PC-3 (cell line): ENCODE results near the gene GANC. TPM values are rescaled to one million over a fixed set of nuclear protein-coding genes. Genes with fewer than 3 reads are reported as not detected.

Source experiments
- ATAC-seq: fragments of 200-7000 bp; cut with Tn5 transposase; 2 replicates; pipeline ENCODE4 v1.9.1; 2020; ENCODE audit warnings: mild to moderate bottlenecking, moderate library complexity
- BruUV-seq: library from RNA; stranded (reverse); fragments of 400-500 nt; replicated peaks from 2 replicates; lab custom pipeline; 2021; lab: Mats Ljungman, UMichigan
- CTCF ChIA-PET: fragments of 300-600 bp; sonication (Branson Sonifier 250); formaldehyde crosslinking; loops from one replicate; lab custom pipeline; 2022; ENCODE audit warnings: antibody characterized with exemption; lab: Charles Lee
- POLR2A ChIA-PET: fragments of 300-600 bp; sonication (Branson Sonifier 250); formaldehyde crosslinking; loops from one replicate; lab custom pipeline; 2022; ENCODE audit warnings: antibody characterized with exemption; ENCODE audit not compliant: unreplicated experiment; lab: Charles Lee
- DNase-seq: peaks from one replicate; pipeline ENCODE4 v3.0.0-alpha.2; 2015
- H2AFZ ChIP-seq: fragments of 300-600 bp; sonication (generic); 2 replicates; pipeline ENCODE4 v1.6.0; 2016; ENCODE audit warnings: antibody characterized with exemption, low read length
- H3F3A ChIP-seq: fragments of 300-600 bp; sonication (generic); one replicate; pipeline ENCODE4 v1.6.0; 2017; ENCODE audit warnings: antibody characterized with exemption, low read length, control low read depth, mild to moderate bottlenecking; ENCODE audit not compliant: unreplicated experiment
- H3K27ac ChIP-seq: fragments of 300-600 bp; sonication (generic); 2 replicates; pipeline ENCODE4 v1.5.1; 2016; ENCODE audit warnings: mild to moderate bottlenecking, low read length
- H3K27me3 ChIP-seq: fragments of 300-600 bp; sonication (generic); 2 replicates; pipeline ENCODE4 v1.6.1; 2016; ENCODE audit warnings: low read length, mixed read lengths
- H3K36me3 ChIP-seq: fragments of 300-600 bp; sonication (generic); 2 replicates; pipeline ENCODE4 v1.6.1; 2016; ENCODE audit warnings: low read depth, mixed run types, low read length, mixed read lengths
- H3K4me1 ChIP-seq: fragments of 300-600 bp; sonication (generic); 2 replicates; pipeline ENCODE4 v1.5.1; 2016; ENCODE audit warnings: low read length; ENCODE audit not compliant: insufficient read depth
- H3K4me2 ChIP-seq: fragments of 300-600 bp; sonication (generic); 2 replicates; pipeline ENCODE4 v1.6.0; 2016; ENCODE audit warnings: low read length
- H3K4me3 ChIP-seq: fragments of 300-600 bp; sonication (generic); 2 replicates; pipeline ENCODE4 v1.5.1; 2016; ENCODE audit warnings: mild to moderate bottlenecking, low read length, mixed read lengths
- H3K79me2 ChIP-seq: fragments of 300-600 bp; sonication (generic); 2 replicates; pipeline ENCODE4 v1.6.1; 2017; ENCODE audit warnings: low read length, mixed read lengths
- H3K9ac ChIP-seq: fragments of 300-600 bp; sonication (generic); 2 replicates; pipeline ENCODE4 v1.6.0; 2016; ENCODE audit warnings: mild to moderate bottlenecking, low read length
- H3K9me2 ChIP-seq: fragments of 300-600 bp; sonication (generic); replicated peaks from 2 replicates; pipeline ENCODE4 v1.6.1; 2016; ENCODE audit warnings: mixed run types, low read length, mixed read lengths
- H3K9me3 ChIP-seq: fragments of 300-600 bp; sonication (generic); 2 replicates; pipeline ENCODE4 v1.6.1; 2016; ENCODE audit warnings: low read length, mixed read lengths
- H4K20me1 ChIP-seq: fragments of 300-600 bp; sonication (generic); 2 replicates; pipeline ENCODE4 v1.6.1; 2016; ENCODE audit warnings: low read length, mixed read lengths
- CTCF ChIP-seq: fragments of 300-600 bp; sonication (generic); conservative IDR thresholded peaks from 2 replicates; pipeline ENCODE4 v1.5.1; 2017; ENCODE audit warnings: antibody characterized with exemption, low read depth, mild to moderate bottlenecking, low read length
- EZH2 ChIP-seq: fragments of 300-600 bp; sonication (generic); IDR thresholded peaks from one replicate; pipeline ENCODE4 v1.6.1; 2017; ENCODE audit warnings: antibody characterized with exemption, mild to moderate bottlenecking, low read length; ENCODE audit not compliant: unreplicated experiment
- EZH2phosphoT487 ChIP-seq: fragments of 300-600 bp; sonication (generic); IDR thresholded peaks from 2 replicates; pipeline ENCODE4 v1.6.1; 2018; ENCODE audit warnings: mild to moderate bottlenecking, antibody characterized with exemption, low read length, borderline replicate concordance
- intact Hi-C: fragments of 100-400 bp; cut with micrococcal nuclease; formaldehyde crosslinking; loops from 2 replicates; pipeline ENCODE4 v1.9.0; 2023
- total RNA-seq: library from RNA; depleted of rRNA; stranded (reverse); fragments of >200 nt; gene quantifications from 2 replicates; pipeline ENCODE4 v1.2.3, GENCODE V29; 2014

Gene GANC
- total RNA-seq, 1 experiment from 2014 or later: 12.4 TPM

- no peaks in the 10 kb centered on the region for H3K4me1 ChIP-seq
- H3K27me3 ChIP-seq: no peaks in the 10 kb centered on the region
- no peak overlapping the region for H3K4me3 ChIP-seq
- H3K9me3 ChIP-seq: no peaks in the 10 kb centered on the region
- no peak for TF ChIP-seq EZH2
- no peak for TF ChIP-seq CTCF
- TF ChIP-seq EZH2phosphoT487: no peak
- H3K9ac ChIP-seq: no peak overlapping the region
- no peak for ATAC-seq
- no peak overlapping the region for H3K4me2 ChIP-seq
- H3K36me3 ChIP-seq: no peaks in the 10 kb centered on the region
- no TSS peak for BruUV-seq
- no peaks in the 10 kb centered on the region for H3K79me2 ChIP-seq
- intact Hi-C loops: no loop called here
- ChIA-PET POLR2A (no interaction called here), CTCF (interaction anchor here (0.6 kb wide), 1 partner anchor 49 kb away, joined by 4 read pairs; no protein-coding TSS in a partner anchor)
- H3F3A ChIP-seq: no peaks in the 10 kb centered on the region
- H2AFZ ChIP-seq: no peak overlapping the region
- no peaks in the 10 kb centered on the region for H3K9me2 ChIP-seq
- no peak for DNase-seq
- H3K27ac ChIP-seq: no peak overlapping the region
- H4K20me1 ChIP-seq: no peaks in the 10 kb centered on the region
Observed at GRCh38 chr15:42364529-42364928, 91.5 kb downstream of the GANC start.

- Histone ChIP-seq H3K4me1 (0 out of 2 replicates have a peak, but pooled peaks cover 4% of the 10 kb centered on the region), H3K9ac (no peak overlapping the region), H3K27ac (no peak overlapping the region), H3K9me2 (no peaks in the 10 kb centered on the region), H3K9me3 (no peaks in the 10 kb centered on the region), H3K36me3 (no peaks in the 10 kb centered on the region), H4K20me1 (no peaks in the 10 kb centered on the region), H2AFZ (no peak overlapping the region), H3K4me2 (no peak overlapping the region), H3F3A (no peaks in the 10 kb centered on the region), H3K27me3 (no peaks in the 10 kb centered on the region), H3K4me3 (no peak overlapping the region), H3K79me2 (no peaks in the 10 kb centered on the region)
- DNase-seq: no peak
- TF ChIP-seq EZH2 (no peak), CTCF (no peak), EZH2phosphoT487 (no peak)
- ChIA-PET POLR2A (no interaction called here), CTCF (no interaction called here)
- intact Hi-C loops: no loop called here
- no TSS peak for BruUV-seq
- no peak for ATAC-seq
Observed at GRCh38 chr15:42365921-42366550, 93.0 kb downstream of the GANC start.

- H3K4me2 ChIP-seq: no peak overlapping the region
- H3K9me3 ChIP-seq: no peaks in the 10 kb centered on the region
- H3K9me2 ChIP-seq: no peaks in the 10 kb centered on the region
- no peak overlapping the region for H3K27ac ChIP-seq
- intact Hi-C loops: no loop called here
- no peak overlapping the region for H3K4me3 ChIP-seq
- ChIA-PET CTCF (no interaction called here), POLR2A (interaction anchor here (0.6 kb wide), 1 partner anchor 505 kb away, joined by 3 read pairs; no protein-coding TSS in a partner anchor)
- no peak overlapping the region for H2AFZ ChIP-seq
- no peaks in the 10 kb centered on the region for H3K79me2 ChIP-seq
- BruUV-seq: no TSS peak
- no peak for ATAC-seq
- no peak overlapping the region for H3K9ac ChIP-seq
- 0 out of 2 replicates have a peak, but pooled peaks cover 8% of the 10 kb centered on the region for H3K4me1 ChIP-seq
- no peak for TF ChIP-seq EZH2
- TF ChIP-seq EZH2phosphoT487: no peak
- TF ChIP-seq CTCF: no peak
- H4K20me1 ChIP-seq: no peaks in the 10 kb centered on the region
- H3K27me3 ChIP-seq: no peaks in the 10 kb centered on the region
- no peak for DNase-seq
- H3F3A ChIP-seq: no peaks in the 10 kb centered on the region
- no peaks in the 10 kb centered on the region for H3K36me3 ChIP-seq
Observed at GRCh38 chr15:42367041-42367440, 94.0 kb downstream of the GANC start.
